Stimulated activated CD4-positive, alpha-beta T cell treated with anti-CD3 and anti-CD28 coated beads, Interleukin-1b, Interleukin-23, amount 100 ng/mL, for 48 hours (primary cell): Measurements from ENCODE around the gene CHAT.

ENCODE experiments used
- DNase-seq: peaks from one replicate; pipeline ENCODE4 v3.0.0-alpha.2; 2020

CHAT gene

DNA sequence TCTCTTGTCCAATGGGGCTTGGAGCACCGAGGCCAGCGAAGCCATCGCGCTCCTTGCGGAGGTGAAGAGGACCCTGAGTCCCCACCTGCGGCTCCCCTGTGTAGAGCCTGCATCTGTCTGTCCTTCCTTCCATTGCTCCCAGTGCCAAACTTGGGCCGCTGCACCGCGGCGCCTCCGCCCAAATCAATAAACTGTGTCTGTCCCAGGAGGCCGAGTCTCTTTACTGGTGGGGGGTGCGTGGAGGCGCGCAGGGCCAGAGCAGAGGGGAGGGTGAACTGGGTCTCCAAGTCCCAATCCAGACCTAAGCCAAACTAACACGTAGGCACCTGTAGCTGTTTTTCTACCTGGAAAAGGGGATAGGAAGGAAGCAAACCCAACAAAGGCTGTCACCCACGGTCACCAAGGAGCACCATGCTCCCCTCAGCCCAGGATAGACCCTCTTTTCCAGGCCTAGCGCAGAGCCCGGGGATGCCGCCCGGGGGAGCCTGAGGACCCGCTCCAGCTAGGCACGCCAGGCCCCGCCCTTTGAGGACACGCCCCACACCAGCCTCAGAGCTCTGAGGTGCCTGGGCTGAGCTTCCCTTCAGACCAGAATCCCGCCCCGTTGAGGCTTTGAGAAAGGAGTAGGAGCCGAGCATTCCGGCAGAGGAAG lies 1.2 kb upstream of the CHAT start:
- DNase-seq, result no peak

DNA sequence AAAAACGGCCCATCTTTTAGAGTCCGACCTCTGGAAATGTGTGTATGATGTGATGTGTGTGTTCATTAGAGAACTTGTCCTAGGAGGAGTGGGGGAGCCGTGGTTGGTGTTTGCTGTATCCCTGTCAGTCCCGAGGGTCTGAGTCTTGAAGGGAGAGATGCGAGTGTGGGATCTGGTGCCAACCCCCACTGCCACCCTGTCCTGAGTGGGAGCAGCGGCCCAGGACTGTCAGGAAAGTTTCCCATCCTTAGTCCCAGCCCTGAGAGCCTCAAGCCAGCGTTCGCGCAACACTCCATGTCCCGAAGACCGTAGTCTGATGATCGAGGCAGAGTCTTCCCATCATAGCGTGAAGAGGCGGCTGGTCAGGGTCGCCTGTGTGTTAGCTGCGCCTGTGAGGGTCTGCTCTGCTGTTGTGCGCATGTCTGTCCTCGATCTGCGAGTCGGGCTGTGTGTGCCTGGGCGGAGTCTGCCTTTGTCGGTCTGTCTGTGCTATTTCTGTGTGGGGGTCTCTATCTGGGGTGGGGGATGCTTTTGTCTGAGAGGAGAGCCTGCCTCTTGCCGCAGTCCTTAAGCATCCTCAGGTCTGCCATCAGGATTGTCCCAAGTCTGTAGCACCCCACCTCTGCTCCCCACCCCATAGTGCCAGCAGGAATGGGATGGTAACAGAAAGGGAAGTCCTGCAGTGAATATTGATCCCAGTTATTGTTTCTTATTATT lies 514 bp upstream of the CHAT start:
- DNase-seq, result no peak

DNA sequence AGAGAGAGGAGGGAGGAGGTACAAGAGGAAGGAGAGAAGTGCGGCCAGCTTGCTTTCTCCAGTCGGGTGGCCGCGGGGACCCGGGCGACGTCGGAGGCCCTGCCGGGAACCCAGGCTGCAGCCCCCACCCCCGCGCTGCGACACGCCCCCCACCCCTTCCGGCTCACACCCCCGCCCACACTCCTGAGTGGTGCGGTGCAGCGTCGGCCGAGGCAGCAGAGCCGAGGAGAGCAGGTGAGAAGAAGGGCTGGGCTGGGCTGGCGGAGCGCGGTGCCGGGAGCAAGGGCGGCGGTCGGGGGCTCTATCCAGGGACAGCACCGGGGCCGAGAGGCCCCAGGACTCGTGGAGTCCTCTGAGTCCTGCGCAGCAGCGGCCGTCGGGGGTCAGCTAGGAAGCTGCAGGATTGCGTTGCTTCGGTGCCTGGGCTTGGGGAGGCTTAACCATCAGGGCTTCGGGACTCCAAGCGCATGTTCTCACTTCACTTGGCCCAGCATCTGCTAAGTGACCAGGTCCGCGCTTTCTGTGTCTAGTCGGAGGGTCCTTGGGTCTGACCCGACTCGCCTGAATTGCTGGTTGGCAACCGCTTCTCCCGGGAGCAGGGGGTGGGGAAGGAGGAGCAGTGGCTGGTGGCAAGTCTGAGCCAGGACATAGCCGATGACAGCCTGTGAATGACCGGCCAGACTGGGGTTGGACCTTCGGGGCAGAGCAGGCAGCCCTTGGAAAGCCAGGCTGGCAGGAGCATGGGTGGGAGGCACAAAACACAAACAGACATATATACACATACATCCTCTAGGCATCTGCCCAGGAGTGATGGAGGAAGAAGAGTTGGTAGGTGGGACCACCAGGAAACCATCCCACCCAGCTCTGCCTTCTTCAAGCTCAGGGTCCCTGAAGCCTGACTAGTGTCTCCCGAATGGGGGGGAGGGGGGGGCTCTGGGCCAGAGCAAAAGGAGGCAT lies 683 bp downstream of the CHAT start:
- no peak for DNase-seq

DNA sequence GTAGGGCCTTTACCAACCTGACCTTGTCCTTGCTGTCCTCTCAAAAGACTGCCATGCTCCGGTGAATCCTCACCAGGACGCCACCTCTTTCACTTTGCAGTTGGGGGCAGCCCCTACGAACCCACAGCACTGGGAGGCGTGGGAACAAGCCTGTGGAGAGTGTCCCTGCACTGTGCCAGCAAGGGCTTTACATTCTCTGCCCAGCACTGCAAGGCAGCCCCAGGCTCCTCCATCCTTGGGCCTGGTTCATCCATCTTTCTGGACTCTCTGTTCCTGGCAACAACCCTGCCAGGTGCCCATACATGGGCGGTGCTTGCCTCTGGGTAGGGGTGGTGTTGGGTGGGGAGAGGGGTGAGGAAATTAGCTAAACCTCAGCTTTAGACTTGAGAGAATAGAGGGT lies 1.4 kb downstream of the CHAT start:
- no peak for DNase-seq

DNA sequence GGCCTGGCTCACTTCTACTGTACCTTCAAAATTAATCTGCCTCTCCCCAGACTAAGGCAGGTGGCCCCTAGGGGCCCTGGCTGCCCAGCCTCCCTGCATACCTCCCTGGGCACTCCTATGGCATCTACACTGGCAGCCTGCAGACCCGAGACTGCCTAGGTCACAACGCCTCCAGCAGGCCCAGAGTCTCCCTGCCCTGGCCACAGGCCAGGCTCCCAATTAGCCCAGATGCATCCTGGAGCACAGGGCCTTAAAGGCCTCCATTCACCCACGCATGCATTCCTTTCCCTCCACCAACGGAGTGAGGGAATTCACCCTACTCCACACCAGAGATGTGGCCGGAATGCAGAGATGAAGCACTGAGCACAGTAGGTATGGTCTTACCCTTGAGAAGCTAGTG lies 1.9 kb downstream of the CHAT start:
- DNase-seq, result no peak

DNA sequence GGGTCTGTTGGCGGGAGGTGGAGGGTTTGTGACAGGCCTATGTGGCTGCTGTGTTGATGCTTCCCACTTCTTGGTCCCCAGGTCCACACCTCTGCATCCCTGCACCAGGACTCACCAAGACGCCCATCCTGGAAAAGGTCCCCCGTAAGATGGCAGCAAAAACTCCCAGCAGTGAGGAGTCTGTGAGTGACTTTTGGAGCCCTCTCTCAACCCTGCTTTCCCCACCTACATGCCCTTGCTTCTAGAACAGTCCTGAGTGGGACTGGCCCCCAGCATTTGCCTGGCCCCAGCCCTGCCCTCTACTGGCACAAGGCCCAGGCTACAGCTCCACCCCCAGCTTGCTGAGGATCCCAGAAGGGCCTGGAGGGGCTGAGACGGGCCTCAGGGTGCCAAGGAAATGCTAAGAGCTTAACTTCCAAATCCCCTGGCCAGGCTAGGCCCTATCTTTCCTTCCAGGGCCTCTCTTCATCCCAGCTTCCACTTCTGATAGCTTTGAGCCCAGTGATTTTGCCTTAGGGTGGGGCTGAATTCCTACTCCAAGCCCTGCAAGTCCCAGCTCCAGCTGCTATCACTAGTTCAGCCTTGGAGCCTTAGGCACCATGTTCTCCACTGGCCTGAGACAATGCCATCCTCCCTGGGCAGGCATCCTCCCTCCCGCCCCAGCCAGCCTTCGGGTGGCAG lies 2.7 kb downstream of the CHAT start:
- DNase-seq, result no peak

DNA sequence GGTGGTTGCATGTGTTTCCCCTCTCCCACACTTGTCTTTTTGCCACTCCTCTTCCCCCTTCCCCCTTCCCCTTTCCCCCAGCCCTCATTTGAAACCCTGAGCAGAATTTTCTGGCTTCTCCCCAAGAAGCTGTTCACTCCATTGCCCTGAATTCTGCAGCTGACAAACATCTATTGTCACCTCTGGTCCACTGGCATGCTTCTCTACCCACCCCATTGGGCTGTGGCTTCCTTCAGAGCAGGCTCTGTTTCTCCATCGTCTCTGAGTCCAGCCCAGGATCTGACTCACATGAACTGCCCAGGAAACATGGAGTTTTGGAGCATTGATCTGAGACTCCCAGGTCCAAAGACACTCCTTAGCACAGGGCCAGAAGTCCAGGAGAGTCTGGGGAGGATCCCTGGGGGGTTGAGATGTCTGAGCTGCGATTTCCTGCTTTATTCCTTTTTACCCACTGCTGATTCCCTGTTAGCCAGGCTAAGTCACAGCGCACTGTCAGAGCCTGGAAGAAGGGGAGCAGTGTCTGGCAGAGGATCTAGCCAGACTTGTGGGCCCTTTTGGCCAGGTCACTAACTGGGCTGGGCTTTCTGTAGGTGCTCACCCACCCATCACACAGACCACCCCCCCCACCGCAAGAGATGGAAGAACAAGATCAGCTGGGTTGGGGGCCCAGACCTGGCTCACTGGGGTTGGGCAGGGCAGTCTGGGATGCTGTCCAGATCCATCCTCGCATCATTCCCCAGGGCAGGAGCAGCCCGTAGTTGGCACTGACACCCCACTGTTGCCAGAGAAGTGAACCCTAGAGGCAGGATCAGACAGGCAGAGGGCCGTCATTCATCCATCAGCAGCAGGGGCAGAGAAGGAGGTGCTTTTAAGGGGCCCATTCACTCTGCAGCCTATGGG lies 3.5 kb downstream of the CHAT start:
- DNase-seq, result no peak

DNA sequence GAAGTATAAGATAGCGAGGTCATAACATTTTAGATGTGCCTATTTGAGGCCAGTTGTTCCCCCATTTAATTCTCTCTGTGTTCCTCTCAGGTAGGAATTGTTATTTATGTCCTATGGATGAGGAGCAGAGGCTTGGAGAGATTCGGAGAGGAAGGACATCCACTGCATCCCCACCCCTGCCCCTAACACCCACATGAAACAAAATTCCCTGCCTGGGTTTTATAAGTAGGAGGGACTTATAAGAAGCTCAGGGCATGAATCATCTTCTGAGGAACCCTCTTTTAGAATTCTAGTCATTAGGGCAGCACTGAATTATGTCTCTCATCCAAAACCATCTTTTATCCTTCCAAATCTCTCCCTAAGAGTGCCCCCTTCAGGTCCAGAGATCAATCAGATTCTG lies 5.0 kb downstream of the CHAT start:
- DNase-seq, result no peak

DNA sequence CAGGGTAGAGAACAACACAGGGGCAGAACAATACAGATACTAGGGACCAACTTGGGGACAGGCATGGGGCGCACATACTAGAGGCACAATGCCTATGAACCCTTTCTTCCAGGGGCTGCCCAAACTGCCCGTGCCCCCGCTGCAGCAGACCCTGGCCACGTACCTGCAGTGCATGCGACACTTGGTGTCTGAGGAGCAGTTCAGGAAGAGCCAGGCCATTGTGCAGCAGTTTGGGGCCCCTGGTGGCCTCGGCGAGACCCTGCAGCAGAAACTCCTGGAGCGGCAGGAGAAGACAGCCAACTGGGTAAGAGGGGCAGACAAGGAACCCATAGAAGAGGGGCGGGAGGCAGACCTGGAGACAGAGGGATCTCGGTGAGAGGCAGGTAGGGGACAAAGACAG lies 5.8 kb downstream of the CHAT start:
- DNase-seq, result no peak

DNA sequence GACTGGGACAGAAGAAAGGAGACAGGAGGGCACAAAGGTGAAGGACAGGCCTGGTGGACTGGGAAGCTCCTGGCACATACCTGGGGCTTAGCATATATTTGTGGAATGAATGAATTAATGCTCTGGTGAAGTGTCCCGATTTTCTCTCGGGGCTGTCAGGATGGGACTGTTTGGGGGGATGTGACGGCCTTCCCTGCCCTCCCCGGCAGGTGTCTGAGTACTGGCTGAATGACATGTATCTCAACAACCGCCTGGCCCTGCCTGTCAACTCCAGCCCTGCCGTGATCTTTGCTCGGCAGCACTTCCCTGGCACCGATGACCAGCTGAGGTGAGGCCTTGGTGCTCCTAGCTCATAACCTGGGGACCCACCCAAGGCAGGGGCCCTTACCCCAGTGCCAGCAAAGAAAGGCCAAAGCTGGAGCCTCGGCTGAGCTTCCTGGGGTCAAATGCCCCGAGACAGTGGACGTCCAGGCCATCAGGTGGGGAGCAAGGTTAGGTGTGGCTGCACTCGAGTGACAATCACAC lies 6.5 kb downstream of the CHAT start:
- no peak for DNase-seq

DNA sequence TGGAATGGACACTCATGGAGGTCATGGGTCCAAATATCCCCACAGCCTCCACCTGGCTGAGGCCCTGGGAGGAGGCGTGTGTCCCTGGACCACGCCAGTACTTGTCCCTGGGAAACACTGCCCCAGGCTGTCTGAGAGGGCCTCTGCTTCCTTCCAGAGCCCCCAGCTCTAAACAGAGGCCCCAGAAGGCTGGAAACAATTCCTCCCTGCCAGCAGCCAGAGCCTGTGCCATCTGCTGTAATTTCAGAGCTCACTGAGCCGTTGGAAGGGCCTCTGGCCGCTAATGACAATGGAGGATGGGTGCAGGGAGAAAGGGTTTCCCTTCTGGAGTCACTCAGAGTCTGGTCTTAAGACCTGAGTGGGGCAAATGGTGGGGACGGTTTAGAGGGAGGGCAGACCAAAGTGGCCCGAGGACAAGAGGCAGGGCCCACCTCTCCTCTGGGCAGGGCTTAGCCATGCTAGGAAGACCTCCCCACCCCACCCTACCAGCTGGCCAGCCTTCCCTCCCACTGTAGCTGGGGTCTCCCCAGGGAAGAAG lies 7.1 kb downstream of the CHAT start:
- no peak for DNase-seq

DNA sequence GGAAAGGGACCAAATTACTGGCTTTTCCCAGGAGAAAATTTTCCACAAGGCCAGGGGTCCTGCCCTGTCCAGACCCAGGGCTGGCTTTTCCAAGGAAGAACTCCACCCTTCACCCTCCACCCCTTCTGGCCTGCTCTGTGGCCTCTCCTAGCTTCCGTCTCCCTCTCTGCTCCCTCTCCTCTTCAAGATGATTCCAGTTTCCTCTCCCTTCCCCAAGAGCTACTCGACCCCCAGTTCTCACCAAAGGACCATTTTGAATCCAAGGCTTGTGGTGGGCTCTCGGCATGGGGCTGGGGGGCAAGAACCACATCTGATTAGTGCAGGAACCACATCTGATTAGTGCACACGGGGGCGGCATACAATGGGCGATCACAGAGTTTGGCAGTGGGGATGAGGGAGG lies 7.7 kb downstream of the CHAT start:
- no peak for DNase-seq

DNA sequence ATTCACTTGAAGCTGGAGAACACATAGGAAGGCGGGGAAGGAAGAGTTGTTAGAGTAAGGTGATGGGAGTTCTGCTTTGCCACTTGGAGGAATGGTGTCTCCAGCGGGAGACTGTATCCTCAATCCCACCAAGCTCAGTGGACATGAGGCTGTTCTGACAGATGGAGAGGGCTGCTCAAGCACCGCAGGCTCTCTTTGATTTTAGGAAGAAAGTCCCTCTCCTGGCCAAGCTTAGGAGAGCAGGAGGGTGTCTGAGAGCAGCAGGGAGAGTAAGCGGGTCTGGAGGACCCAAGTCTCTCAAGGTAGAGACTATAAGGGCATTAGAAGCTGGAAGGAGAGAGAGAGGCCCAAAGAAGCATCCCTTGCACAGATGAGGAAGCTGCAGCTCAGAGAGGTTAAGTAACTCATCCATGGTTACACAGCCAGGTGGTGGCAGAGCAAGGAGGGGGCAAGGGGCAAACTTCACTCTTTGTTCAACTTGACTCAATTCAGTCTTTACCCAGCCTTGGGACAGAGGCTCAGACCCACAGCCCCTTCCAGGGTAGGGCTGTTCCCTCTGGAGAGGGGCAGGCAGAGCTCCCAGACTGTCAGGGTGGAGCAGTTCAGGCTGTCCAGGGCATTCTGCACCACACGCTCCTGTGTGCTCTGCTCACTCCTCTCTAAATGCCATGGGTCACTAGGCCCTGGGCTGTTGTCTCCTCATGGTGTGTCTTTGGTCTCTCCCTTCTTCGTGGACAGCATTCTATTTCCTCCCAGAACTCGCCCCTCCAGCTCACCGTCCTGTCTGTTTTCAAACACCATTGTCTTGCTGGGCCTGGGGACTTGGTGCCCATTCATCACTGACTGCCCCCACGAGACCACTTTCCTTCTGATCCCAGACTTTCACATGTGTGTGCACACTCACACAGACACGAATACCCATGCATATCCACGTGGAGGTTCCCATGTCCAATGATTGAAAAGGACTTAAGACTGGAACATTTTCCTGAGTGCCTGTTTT lies 8.9 kb downstream of the CHAT start:
- no peak for DNase-seq

DNA sequence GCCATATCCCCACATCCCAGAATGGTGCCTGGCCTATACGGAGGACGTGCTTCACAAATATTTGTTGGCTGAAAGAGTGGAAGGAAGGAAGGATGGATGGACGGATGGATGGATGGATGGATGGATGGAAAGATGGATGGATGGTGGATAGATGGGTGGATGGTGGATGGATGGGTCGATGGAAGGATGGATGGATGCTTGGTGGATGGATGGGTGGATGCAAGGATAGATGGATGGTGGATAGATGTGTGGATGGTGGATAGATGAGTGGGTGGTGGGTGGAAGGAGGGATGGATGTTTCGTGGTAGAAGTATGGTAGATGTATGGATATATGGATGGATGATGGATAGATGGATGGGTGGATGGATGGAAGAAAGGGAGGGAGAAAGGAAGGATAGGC lies 10.8 kb downstream of the CHAT start:
- DNase-seq, result no peak

DNA sequence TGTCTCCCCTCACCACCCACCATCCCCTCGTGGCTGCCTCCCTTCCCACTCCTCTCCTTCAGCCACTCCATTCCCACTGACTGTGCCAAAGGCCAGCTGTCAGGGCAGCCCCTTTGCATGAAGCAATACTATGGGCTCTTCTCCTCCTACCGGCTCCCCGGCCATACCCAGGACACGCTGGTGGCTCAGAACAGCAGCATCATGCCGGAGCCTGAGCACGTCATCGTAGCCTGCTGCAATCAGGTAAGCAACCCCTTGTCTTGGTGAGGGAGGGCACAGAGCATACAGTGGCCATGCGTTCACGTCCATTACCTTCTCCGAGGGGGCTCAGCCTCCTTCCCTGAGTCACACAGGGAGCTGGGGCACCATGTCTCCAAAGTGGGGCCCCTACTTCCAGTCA lies 11.6 kb downstream of the CHAT start:
- no peak for DNase-seq

DNA sequence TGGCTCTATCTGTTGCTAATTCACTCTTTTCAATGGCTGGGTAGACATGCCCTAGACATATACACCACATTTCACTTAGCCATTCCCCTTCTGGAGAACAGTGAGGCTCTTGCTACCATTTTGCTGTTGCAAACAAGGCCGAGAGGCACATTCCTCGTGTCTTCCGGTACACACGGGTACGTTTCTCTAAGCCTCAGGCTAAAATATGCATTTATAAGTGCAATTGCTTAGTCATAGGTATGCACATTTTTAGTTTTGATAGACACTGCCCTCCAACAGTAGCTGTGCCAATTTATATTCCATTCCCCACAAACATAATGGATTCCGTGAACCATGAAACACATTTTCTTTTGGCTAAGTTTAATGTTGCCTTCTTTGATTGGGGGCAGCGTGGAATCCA lies 13.2 kb downstream of the CHAT start:
- no peak for DNase-seq

DNA sequence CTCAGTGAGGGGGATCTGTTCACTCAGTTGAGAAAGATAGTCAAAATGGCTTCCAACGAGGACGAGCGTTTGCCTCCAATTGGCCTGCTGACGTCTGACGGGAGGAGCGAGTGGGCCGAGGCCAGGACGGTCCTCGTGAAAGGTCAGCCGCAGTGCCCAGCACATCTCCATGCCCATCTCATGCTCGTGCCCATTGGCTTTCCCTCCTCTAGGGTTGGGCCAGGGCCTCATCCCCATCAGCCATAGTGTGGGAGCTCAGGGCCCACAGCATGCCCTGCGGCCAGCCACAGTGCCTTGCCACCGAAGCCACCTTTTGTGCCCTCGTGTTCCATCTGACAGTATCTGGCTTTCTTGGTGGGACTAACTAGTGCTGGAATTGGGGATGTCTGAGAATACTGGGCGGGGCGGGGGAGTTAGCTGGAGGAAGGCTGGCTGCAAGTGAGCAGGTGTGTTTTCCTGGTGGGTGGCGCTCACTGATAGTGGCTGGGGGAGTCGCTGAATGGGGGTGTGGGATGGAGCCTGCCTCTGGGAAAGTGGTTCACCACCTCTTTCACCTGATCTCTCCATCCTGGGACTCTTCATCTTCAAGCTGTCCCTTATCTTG lies 13.9 kb downstream of the CHAT start:
- DNase-seq, result no peak

DNA sequence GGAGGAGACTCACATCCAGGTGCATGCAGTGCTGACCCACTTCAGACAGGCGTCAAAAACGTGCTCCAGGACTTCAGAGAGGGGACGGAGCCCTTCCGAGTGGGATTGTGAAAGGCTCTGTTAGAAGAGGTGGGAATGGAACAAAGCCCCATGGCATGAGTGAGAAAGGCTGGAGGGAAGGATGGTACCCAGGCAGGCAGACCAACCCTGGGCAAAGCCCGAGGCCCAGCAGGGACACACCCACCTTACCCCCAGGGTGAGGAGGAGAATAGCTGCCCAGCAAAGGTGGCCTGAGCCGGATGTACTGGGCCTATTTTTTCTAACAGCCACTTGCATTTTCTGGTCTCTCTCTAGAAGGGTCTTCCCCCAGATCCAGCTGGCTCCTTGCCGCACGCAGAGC lies 14.8 kb downstream of the CHAT start:
- DNase-seq, result no peak

DNA sequence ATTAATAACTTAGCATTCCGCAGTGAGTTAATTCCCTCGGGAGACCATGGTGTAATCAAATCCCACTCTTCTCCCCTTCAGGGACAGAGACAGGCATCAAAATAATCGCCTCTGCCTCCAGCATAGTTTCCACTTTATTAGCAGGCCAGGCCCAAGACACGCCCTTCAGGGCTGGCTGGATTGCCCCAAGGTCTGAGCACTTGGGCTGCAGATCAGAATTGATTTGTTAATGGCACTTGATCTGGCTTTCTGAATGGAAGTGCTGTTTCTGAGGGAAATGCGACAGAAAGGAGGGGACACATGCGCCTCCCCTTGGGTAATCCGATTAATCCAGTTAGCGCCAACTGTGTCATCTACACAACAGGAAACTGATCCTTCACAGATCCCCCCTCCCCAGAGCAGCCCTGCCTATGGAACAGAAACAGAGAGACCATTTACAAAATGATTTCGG lies 15.6 kb downstream of the CHAT start:
- DNase-seq, result no peak

DNA sequence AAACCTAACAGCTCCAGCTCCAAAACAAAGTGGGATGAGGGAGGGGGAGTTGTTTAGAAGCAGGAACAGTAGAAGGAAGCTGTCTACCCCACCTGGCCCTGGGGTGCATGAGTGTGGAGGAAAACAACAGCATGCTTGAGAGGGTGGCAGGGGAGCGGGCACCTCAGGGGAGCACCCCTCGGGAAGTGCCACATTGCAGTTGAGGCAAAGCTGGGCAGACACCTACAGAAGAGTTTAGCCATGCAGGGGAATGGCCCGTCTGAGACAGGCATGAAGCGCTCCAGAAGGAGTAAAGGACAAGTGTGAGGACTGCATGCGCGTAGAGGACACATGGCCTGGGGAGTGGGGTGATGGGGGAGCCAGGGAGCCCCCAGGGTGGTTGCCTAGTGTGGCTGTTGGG lies 18.1 kb downstream of the CHAT start:
- no peak for DNase-seq
